Measurements from ENCODE around the gene UFC1.
"Not testable (repeated sequence)": the region's sequence is repeated elsewhere in the genome, so short reads cannot be mapped to it uniquely, and the experiment has no call there.

UFC1 gene

GRCh38 chr1:161153682-161154337 lies at the start of gene UFC1:
Gene UFC1 (plus strand): TSS chr1:161153978. CDS start chr1:161153998, 20 bp downstream.
- in situ Hi-C loops (cut with MboI; ENCODE audit: low sequenced_read_pairs), result no loop called here

- in situ Hi-C loops (cut with MboI; ENCODE audit: low sequenced_read_pairs), result no loop called here
These were observed 47.3 kb upstream of the UFC1 start for GRCh38 chr1:161106431-161106830.

- in situ Hi-C loops (cut with MboI; ENCODE audit: low sequenced_read_pairs), result no loop called here
These were observed 42.7 kb upstream of the UFC1 start for GRCh38 chr1:161111117-161111516.

- in situ Hi-C loops (cut with MboI; ENCODE audit: low sequenced_read_pairs), result no loop called here
These were observed 42.3 kb upstream of the UFC1 start for GRCh38 chr1:161111527-161111926.

GRCh38 chr1:161113915-161114314 lies 39.9 kb upstream of the UFC1 start:
- in situ Hi-C loops (cut with MboI; ENCODE audit: low sequenced_read_pairs), result no loop called here

GRCh38 chr1:161114556-161114955 lies 39.2 kb upstream of the UFC1 start:
- in situ Hi-C loops (cut with MboI; ENCODE audit: low sequenced_read_pairs), result no loop called here

GRCh38 chr1:161115132-161115711 lies 38.6 kb upstream of the UFC1 start:
- in situ Hi-C loops (cut with MboI; ENCODE audit: low sequenced_read_pairs), result no loop called here

GRCh38 chr1:161115961-161116360 lies 37.8 kb upstream of the UFC1 start:
- in situ Hi-C loops (cut with MboI; ENCODE audit: low sequenced_read_pairs), result not testable (repeated sequence)

- in situ Hi-C loops (cut with MboI; ENCODE audit: low sequenced_read_pairs), result no loop called here
These were observed 35.8 kb upstream of the UFC1 start, which contains the start of the genes NIT1 and PFDN2 for GRCh38 chr1:161117759-161118581. Gene NIT1 (plus strand): TSS chr1:161118105. CDS start chr1:161118177, 72 bp downstream. Gene PFDN2 (minus strand): TSS chr1:161118037. CDS start chr1:161118026, 11 bp downstream.

GRCh38 chr1:161119092-161119903 lies 34.5 kb upstream of the UFC1 start:
- in situ Hi-C loops (cut with MboI; ENCODE audit: low sequenced_read_pairs), result no loop called here

GRCh38 chr1:161121042-161121650 lies 32.6 kb upstream of the UFC1 start:
- in situ Hi-C loops (cut with MboI; ENCODE audit: low sequenced_read_pairs), result no loop called here

GRCh38 chr1:161121834-161122233 lies 31.9 kb upstream of the UFC1 start:
- in situ Hi-C loops (cut with MboI; ENCODE audit: low sequenced_read_pairs), result no loop called here

GRCh38 chr1:161122967-161123366 lies 30.8 kb upstream of the UFC1 start:
- in situ Hi-C loops (cut with MboI; ENCODE audit: low sequenced_read_pairs), result no loop called here

GRCh38 chr1:161127649-161128048 lies 26.1 kb upstream of the UFC1 start:
- in situ Hi-C loops (cut with MboI; ENCODE audit: low sequenced_read_pairs), result no loop called here

GRCh38 chr1:161128591-161129420 lies 25.0 kb upstream of the UFC1 start:
- in situ Hi-C loops (cut with MboI; ENCODE audit: low sequenced_read_pairs), result no loop called here

GRCh38 chr1:161130266-161130665 lies 23.5 kb upstream of the UFC1 start:
- in situ Hi-C loops (cut with MboI; ENCODE audit: low sequenced_read_pairs), result no loop called here

GRCh38 chr1:161131523-161132409 lies 22.0 kb upstream of the UFC1 start:
- in situ Hi-C loops (cut with MboI; ENCODE audit: low sequenced_read_pairs), result no loop called here

- in situ Hi-C loops (cut with MboI; ENCODE audit: low sequenced_read_pairs), result no loop called here
These were observed 21.2 kb upstream of the UFC1 start, which contains the start of gene DEDD for GRCh38 chr1:161132410-161133219. Gene DEDD (minus strand): TSS chr1:161132667. CDS start chr1:161124462, 8,205 bp downstream.
